Mesenchymal stem cell (in vitro differentiated cells and primary cell): ENCODE measurements around the gene ITIH4.

Experiments
- DNase-seq: peaks from one replicate; pipeline ENCODE4 v3.0.0-alpha.2; 2013
- H2AFZ ChIP-seq: one replicate; pipeline ENCODE4 v1.6.1; 2013; ENCODE audit warnings: low read depth, mild to moderate bottlenecking, control low read depth, inconsistent platforms, low read length, moderate library complexity
- H2AK5ac ChIP-seq: 2 replicates; pipeline ENCODE4 v1.6.1; 2013; ENCODE audit warnings: low read length, moderate library complexity, mild to moderate bottlenecking, inconsistent platforms; ENCODE audit not compliant: severe bottlenecking
- H2BK120ac ChIP-seq: one replicate; pipeline ENCODE4 v1.6.1; 2013; ENCODE audit warnings: low read depth, mild to moderate bottlenecking, inconsistent platforms, low read length, moderate library complexity
- H2BK12ac ChIP-seq, 2 experiments: one replicate each; pipeline ENCODE4 v1.6.1; 2013; ENCODE audit warnings: inconsistent platforms in 2 of 2, low read length in 2 of 2, mild to moderate bottlenecking in 2 of 2, moderate library complexity in 2 of 2, control low read depth in 1 of 2
- H2BK15ac ChIP-seq: one replicate; pipeline ENCODE4 v1.6.1; 2013; ENCODE audit warnings: mild to moderate bottlenecking, low read depth, inconsistent platforms; ENCODE audit not compliant: poor library complexity, severe bottlenecking
- H2BK5ac ChIP-seq: 2 replicates; pipeline ENCODE4 v1.6.1; 2013; ENCODE audit warnings: low read depth, mild to moderate bottlenecking, low read length, control low read depth, inconsistent platforms; ENCODE audit not compliant: poor library complexity, severe bottlenecking
- H3K14ac ChIP-seq, 2 experiments: one replicate each; pipeline ENCODE4 v1.6.1; 2013; ENCODE audit warnings: inconsistent platforms in 2 of 2, low read length in 2 of 2, control low read depth in 1 of 2, mild to moderate bottlenecking in 1 of 2, moderate library complexity in 1 of 2
- H3K18ac ChIP-seq, 2 experiments: one replicate each; pipeline ENCODE4 v1.6.1; 2013; ENCODE audit warnings: inconsistent platforms in 2 of 2, low read length in 2 of 2, control low read depth in 1 of 2, low read depth in 1 of 2, mild to moderate bottlenecking in 1 of 2
- H3K23ac ChIP-seq, 2 experiments: one replicate each; pipeline ENCODE4 v1.6.1; 2013; ENCODE audit warnings: inconsistent platforms in 2 of 2, low read length in 2 of 2, mild to moderate bottlenecking in 2 of 2, moderate library complexity in 2 of 2, control low read depth in 1 of 2
- H3K27ac ChIP-seq: 2 replicates; pipeline ENCODE4 v1.5.1; 2013; ENCODE audit warnings: mild to moderate bottlenecking, moderate library complexity, low read length, control low read depth, inconsistent platforms; ENCODE audit not compliant: poor library complexity, severe bottlenecking
- H3K27me3 ChIP-seq, 2 experiments: 2 replicates each; pipeline versions ENCODE4 v1.6.1 to v1.7.0; 2013; ENCODE audit warnings: low read length in 2 of 2, mild to moderate bottlenecking in 2 of 2, moderate library complexity in 2 of 2, control low read depth in 1 of 2, inconsistent platforms in 1 of 2; ENCODE audit not compliant: control insufficient read depth in 1 of 2, insufficient read depth in 1 of 2
- H3K36me3 ChIP-seq, 2 experiments: 2 replicates each; pipeline versions ENCODE4 v1.6.1 to v1.7.0; 2013; ENCODE audit warnings: low read length in 2 of 2, control low read depth in 1 of 2, inconsistent platforms in 1 of 2, low read depth in 1 of 2, mild to moderate bottlenecking in 1 of 2; ENCODE audit not compliant: insufficient read depth in 2 of 2, control insufficient read depth in 1 of 2
- H3K4ac ChIP-seq, 2 experiments: one replicate each; pipeline ENCODE4 v1.6.1; 2013; ENCODE audit warnings: inconsistent platforms in 2 of 2, low read length in 2 of 2, mild to moderate bottlenecking in 2 of 2, moderate library complexity in 2 of 2, control low read depth in 1 of 2, low read depth in 1 of 2
- H3K4me1 ChIP-seq: 2 replicates; pipeline ENCODE4 v1.6.1; 2013; ENCODE audit warnings: low read depth, low read length, control low read depth; ENCODE audit not compliant: control insufficient read depth, insufficient read depth
- H3K4me2 ChIP-seq: 2 replicates; pipeline ENCODE4 v1.6.1; 2013; ENCODE audit warnings: low read length, mild to moderate bottlenecking, inconsistent platforms; ENCODE audit not compliant: poor library complexity, severe bottlenecking
- H3K4me3 ChIP-seq, 2 experiments: 2 replicates each; pipeline versions ENCODE4 v1.5.1 to v1.7.0; 2013; ENCODE audit warnings: low read length in 2 of 2, mild to moderate bottlenecking in 2 of 2, control low read depth in 1 of 2, low read depth in 1 of 2; ENCODE audit not compliant: insufficient read depth in 1 of 2
- H3K79me1 ChIP-seq: replicated peaks from 2 replicates; pipeline ENCODE4 v1.6.1; 2013; ENCODE audit warnings: mild to moderate bottlenecking, control low read depth, low read length, inconsistent platforms; ENCODE audit not compliant: poor library complexity, severe bottlenecking
- H3K9ac ChIP-seq: 2 replicates; pipeline ENCODE4 v1.7.0; 2013; ENCODE audit warnings: mild to moderate bottlenecking, low read length, moderate library complexity
- H3K9me3 ChIP-seq: 2 replicates; pipeline ENCODE4 v1.7.0; 2013; ENCODE audit warnings: mild to moderate bottlenecking, low read length; ENCODE audit not compliant: control insufficient read depth
- H4K8ac ChIP-seq: one replicate; pipeline ENCODE4 v1.6.1; 2013; ENCODE audit warnings: inconsistent platforms, mild to moderate bottlenecking, low read length, moderate library complexity
- H4K91ac ChIP-seq: one replicate; pipeline ENCODE4 v1.6.1; 2013; ENCODE audit warnings: mild to moderate bottlenecking, low read length, inconsistent platforms
- WGBS: methylation state at CpG from one replicate; pipeline ENCODE4 v1.1.7; 2013; ENCODE audit warnings: mixed read lengths; 5-methylcytosine and 5-hydroxymethylcytosine counted together

ITIH4 gene

GRCh38 chr3:52771334-52771681, 59.2 kb downstream of the ITIH4 start:
- H3K23ac ChIP-seq = no peak overlapping the region
- no peak overlapping the region for H4K91ac ChIP-seq
- peaks cover 0 to 9% of the 10 kb centered on the region in 2 experiments for H3K27me3 ChIP-seq
- peaks cover 7% of the 10 kb centered on the region for H3K79me1 ChIP-seq
- H3K4ac ChIP-seq = no peak overlapping the region
- no peak overlapping the region for H2BK12ac ChIP-seq
- H4K8ac ChIP-seq = peak overlapping the region; percentile 75
- no peak overlapping the region for H2AK5ac ChIP-seq
- no peak overlapping the region for H2AFZ ChIP-seq
- H3K36me3 ChIP-seq = peaks cover 6 to 13% of the 10 kb centered on the region in 2 experiments
- H2BK5ac ChIP-seq = no peak overlapping the region
- no peak overlapping the region for H2BK15ac ChIP-seq
- peak overlapping the region; percentile 86 for H3K4me2 ChIP-seq
- peaks cover 8% of the 10 kb centered on the region for H3K4me1 ChIP-seq
- DNase-seq = no peak
- 62% methylated on average over 5 of the region's 5 CpGs for WGBS
- no peak overlapping the region for H3K18ac ChIP-seq
- H3K9me3 ChIP-seq = no peaks in the 10 kb centered on the region
- H3K9ac ChIP-seq = peak overlapping the region; percentile 93
- H3K14ac ChIP-seq = no peak overlapping the region
- no peak overlapping the region for H2BK120ac ChIP-seq
- H3K27ac ChIP-seq = no peak overlapping the region
- H3K4me3 ChIP-seq = peak overlapping the region in 1 of 2 experiments; percentile 92

GRCh38 chr3:52770496-52771333, 59.8 kb downstream of the ITIH4 start, which contains the start of gene NEK4:
Gene NEK4, minus strand, starts transcription at chr3:52770940. Its CDS starts 194 bp downstream, at chr3:52770746.
- Histone ChIP-seq H3K4me3 (peak within 1 kb of the TSS; percentile 92), H3K27ac (no peak within 1 kb of the TSS), H3K23ac (peak within 1 kb of the TSS in 1 of 2 experiments; percentile 20), H2BK12ac (no peak within 1 kb of the TSS), H3K79me1 (peaks cover 8% of the 10 kb centered on the region), H3K4me1 (peaks cover 8% of the 10 kb centered on the region), H2BK15ac (peak within 1 kb of the TSS; percentile 91), H2AK5ac (no peak within 1 kb of the TSS), H2BK5ac (no peak within 1 kb of the TSS), H3K4ac (peak within 1 kb of the TSS; percentile 5 to 22), H4K91ac (no peak within 1 kb of the TSS), H4K8ac (peak within 1 kb of the TSS; percentile 91), H3K27me3 (peaks cover 0 to 4% of the 10 kb centered on the region in 2 experiments), H2AFZ (peak within 1 kb of the TSS; percentile 87), H3K4me2 (peak within 1 kb of the TSS; percentile 86), H3K36me3 (peaks cover 6 to 19% of the 10 kb centered on the region in 2 experiments), H2BK120ac (no peak within 1 kb of the TSS), H3K14ac (peak within 1 kb of the TSS in 1 of 2 experiments; percentile 80), H3K9me3 (no peaks in the 10 kb centered on the region), H3K9ac (peak within 1 kb of the TSS; percentile 93), H3K18ac (peak within 1 kb of the TSS; percentile 59 to 65)
- WGBS = 1% methylated on average over 65 of the region's 67 CpGs
- DNase-seq = peak; percentile 89

- no peak overlapping the region for H2BK5ac ChIP-seq
- H3K14ac ChIP-seq = no peak overlapping the region
- no peak overlapping the region for H3K18ac ChIP-seq
- no peak overlapping the region for H2AK5ac ChIP-seq
- H3K36me3 ChIP-seq = peaks cover 9 to 27% of the 10 kb centered on the region in 2 experiments
- peaks cover 8% of the 10 kb centered on the region for H3K4me1 ChIP-seq
- H2BK120ac ChIP-seq = no peak overlapping the region
- WGBS = 33% methylated on average over 12 of the region's 13 CpGs
- no peak overlapping the region for H2BK15ac ChIP-seq
- H3K27me3 ChIP-seq = no peaks in the 10 kb centered on the region
- no peak overlapping the region for H2AFZ ChIP-seq
- DNase-seq = peak; percentile 14
- peak overlapping the region; percentile 93 for H3K9ac ChIP-seq
- H3K4me2 ChIP-seq = peak overlapping the region; percentile 86
- peak overlapping the region; percentile 92 for H3K4me3 ChIP-seq
- no peak overlapping the region for H4K8ac ChIP-seq
- H3K27ac ChIP-seq = no peak overlapping the region
- no peak overlapping the region for H3K23ac ChIP-seq
- H2BK12ac ChIP-seq = no peak overlapping the region
- H3K9me3 ChIP-seq = no peaks in the 10 kb centered on the region
- H4K91ac ChIP-seq = no peak overlapping the region
- H3K79me1 ChIP-seq = peaks cover 8% of the 10 kb centered on the region
- H3K4ac ChIP-seq = no peak overlapping the region
Observed at GRCh38 chr3:52769786-52770455, 60.6 kb downstream of the ITIH4 start.

- H3K14ac ChIP-seq = no peak overlapping the region
- peaks cover 5% of the 10 kb centered on the region for H3K79me1 ChIP-seq
- no peak overlapping the region for H3K27ac ChIP-seq
- no peak overlapping the region for H2BK12ac ChIP-seq
- H2BK120ac ChIP-seq = no peak overlapping the region
- DNase-seq = no peak
- no peak overlapping the region for H4K91ac ChIP-seq
- no peak overlapping the region for H2AFZ ChIP-seq
- H3K18ac ChIP-seq = no peak overlapping the region
- 100% methylated on average over 2 of the region's 2 CpGs for WGBS
- H2BK5ac ChIP-seq = no peak overlapping the region
- no peak overlapping the region for H2BK15ac ChIP-seq
- H3K9me3 ChIP-seq = no peaks in the 10 kb centered on the region
- H3K9ac ChIP-seq = no peak overlapping the region
- H3K4me3 ChIP-seq = no peak overlapping the region
- no peaks in the 10 kb centered on the region for H3K27me3 ChIP-seq
- H3K4me2 ChIP-seq = no peak overlapping the region
- H3K4ac ChIP-seq = no peak overlapping the region
- peaks cover 18 to 76% of the 10 kb centered on the region in 2 experiments for H3K36me3 ChIP-seq
- H3K23ac ChIP-seq = no peak overlapping the region
- H2AK5ac ChIP-seq = no peak overlapping the region
- no peaks in the 10 kb centered on the region for H3K4me1 ChIP-seq
- no peak overlapping the region for H4K8ac ChIP-seq
Observed at GRCh38 chr3:52763466-52763865, 67.0 kb downstream of the ITIH4 start.
